HG03521 (cell line): ENCODE data around the gene ATAD3B.

Experiments used
- ATAC-seq: cut with Tn5 transposase; IDR thresholded peaks from one replicate; pipeline ENCODE4 v1.9.1; 2021; ENCODE audit warnings: mild to moderate bottlenecking, moderate library complexity; ENCODE audit not compliant: unreplicated experiment

ATAD3B gene

GRCh38 chr1:1542766-1543705 lies 71.5 kb downstream of the ATAD3B start:
- no peak for ATAC-seq

GRCh38 chr1:1543706-1544099 lies 72.1 kb downstream of the ATAD3B start:
- ATAC-seq, result no peak

GRCh38 chr1:1544544-1544943 lies 73.0 kb downstream of the ATAD3B start:
- no peak for ATAC-seq
